Fibroblast of skin of right biceps (primary cell): ENCODE results near the gene ASIC2.
A peak's percentile ranks its signal among the peaks of the same experiment; 100 is the strongest.

ENCODE experiments used
- DNase-seq: peaks from one replicate; pipeline ENCODE4 v3.0.0-alpha.2; 2013

ASIC2 gene

GRCh38 chr17:33152783-33153182 is 140.3 kb downstream of the ASIC2 start:
- DNase-seq = no peak

- DNase-seq = no peak
Observed at GRCh38 chr17:33151565-33151964, 141.5 kb downstream of the ASIC2 start.

- no peak for DNase-seq
Observed at GRCh38 chr17:33145941-33146340, 147.2 kb downstream of the ASIC2 start.

GRCh38 chr17:33144837-33145236 is 148.3 kb downstream of the ASIC2 start:
- no peak for DNase-seq

- DNase-seq = peak; percentile 28
Observed at GRCh38 chr17:33142705-33143299, 150.3 kb downstream of the ASIC2 start.

GRCh38 chr17:33140413-33141099 is 152.5 kb downstream of the ASIC2 start:
- no peak for DNase-seq

GRCh38 chr17:33138627-33139026 is 154.5 kb downstream of the ASIC2 start:
- no peak for DNase-seq

GRCh38 chr17:33137426-33137825 is 155.7 kb downstream of the ASIC2 start:
- DNase-seq = no peak

GRCh38 chr17:33135691-33136090 is 157.4 kb downstream of the ASIC2 start:
- DNase-seq = no peak

GRCh38 chr17:33131620-33132019 is 161.5 kb downstream of the ASIC2 start:
- DNase-seq = no peak

GRCh38 chr17:33127706-33128105 is 165.4 kb downstream of the ASIC2 start:
- no peak for DNase-seq

- no peak for DNase-seq
Observed at GRCh38 chr17:33126086-33126485, 167.0 kb downstream of the ASIC2 start.

GRCh38 chr17:33125552-33125950 is 167.5 kb downstream of the ASIC2 start:
- no peak for DNase-seq

- DNase-seq = no peak
Observed at GRCh38 chr17:33124871-33125551, 168.1 kb downstream of the ASIC2 start.

GRCh38 chr17:33124185-33124584 is 168.9 kb downstream of the ASIC2 start:
- DNase-seq = no peak

- DNase-seq = no peak
Observed at GRCh38 chr17:33121756-33122155, 171.3 kb downstream of the ASIC2 start.

- no peak for DNase-seq
Observed at GRCh38 chr17:33121272-33121671, 171.8 kb downstream of the ASIC2 start.

GRCh38 chr17:33120103-33120502 is 173.0 kb downstream of the ASIC2 start:
- DNase-seq = no peak

- DNase-seq = no peak
Observed at GRCh38 chr17:33118391-33119075, 174.6 kb downstream of the ASIC2 start.

- no peak for DNase-seq
Observed at GRCh38 chr17:33116021-33116551, 177.0 kb downstream of the ASIC2 start.

- no peak for DNase-seq
Observed at GRCh38 chr17:33115366-33115765, 177.7 kb downstream of the ASIC2 start.

- DNase-seq = no peak
Observed at GRCh38 chr17:33113991-33114370, 179.1 kb downstream of the ASIC2 start.

- peak; percentile 35 for DNase-seq
Observed at GRCh38 chr17:33113276-33113990, 179.7 kb downstream of the ASIC2 start.
